HL-60 (cell line): ENCODE measurements around the gene GRM5.

Experiments used
- GABPA ChIP-seq: IDR thresholded peaks from 2 replicates; pipeline ENCODE4 v1.6.1; 2012; ENCODE audit warnings: low read depth
- POLR2AphosphoS5 ChIP-seq: IDR thresholded peaks from 2 replicates; pipeline ENCODE4 v1.6.1; 2012; ENCODE audit warnings: low read depth
- TF ChIP-seq, protein P1 (sequence below): IDR thresholded peaks from one replicate; pipeline ENCODE4 v1.5.1; 2011; ENCODE audit warnings: low read length, control low read depth, inconsistent platforms; ENCODE audit not compliant: insufficient read depth
- TF ChIP-seq, protein P2 (sequence below): IDR thresholded peaks from 2 replicates; pipeline ENCODE4 v1.6.1; 2012; ENCODE audit warnings: low read depth; ENCODE audit not compliant: insufficient replicate concordance

DNA sequence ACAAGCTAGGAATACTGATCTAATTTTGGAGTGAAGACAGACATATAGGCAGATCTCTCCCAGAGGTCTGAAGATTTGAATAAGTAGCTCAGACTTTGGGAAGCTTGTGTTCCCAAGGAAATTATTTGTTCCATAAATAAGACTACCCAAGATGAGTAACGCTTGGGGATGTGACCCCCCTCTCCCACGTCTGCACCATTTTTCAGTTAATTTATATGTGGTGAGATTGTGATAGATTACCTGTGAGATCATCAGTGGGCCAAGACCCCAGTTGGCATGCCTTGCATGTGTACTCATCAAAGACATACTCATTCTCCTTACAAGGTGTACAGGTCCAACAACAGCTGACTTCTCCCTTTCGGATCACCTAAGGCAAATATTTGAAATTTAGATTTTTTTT lies 475.4 kb downstream of the GRM5 start:
- TF ChIP-seq, protein P1, sequence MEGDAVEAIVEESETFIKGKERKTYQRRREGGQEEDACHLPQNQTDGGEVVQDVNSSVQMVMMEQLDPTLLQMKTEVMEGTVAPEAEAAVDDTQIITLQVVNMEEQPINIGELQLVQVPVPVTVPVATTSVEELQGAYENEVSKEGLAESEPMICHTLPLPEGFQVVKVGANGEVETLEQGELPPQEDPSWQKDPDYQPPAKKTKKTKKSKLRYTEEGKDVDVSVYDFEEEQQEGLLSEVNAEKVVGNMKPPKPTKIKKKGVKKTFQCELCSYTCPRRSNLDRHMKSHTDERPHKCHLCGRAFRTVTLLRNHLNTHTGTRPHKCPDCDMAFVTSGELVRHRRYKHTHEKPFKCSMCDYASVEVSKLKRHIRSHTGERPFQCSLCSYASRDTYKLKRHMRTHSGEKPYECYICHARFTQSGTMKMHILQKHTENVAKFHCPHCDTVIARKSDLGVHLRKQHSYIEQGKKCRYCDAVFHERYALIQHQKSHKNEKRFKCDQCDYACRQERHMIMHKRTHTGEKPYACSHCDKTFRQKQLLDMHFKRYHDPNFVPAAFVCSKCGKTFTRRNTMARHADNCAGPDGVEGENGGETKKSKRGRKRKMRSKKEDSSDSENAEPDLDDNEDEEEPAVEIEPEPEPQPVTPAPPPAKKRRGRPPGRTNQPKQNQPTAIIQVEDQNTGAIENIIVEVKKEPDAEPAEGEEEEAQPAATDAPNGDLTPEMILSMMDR, result no peak
- TF ChIP-seq POLR2AphosphoS5 (no peak), GABPA (no peak)
- TF ChIP-seq, protein P2, sequence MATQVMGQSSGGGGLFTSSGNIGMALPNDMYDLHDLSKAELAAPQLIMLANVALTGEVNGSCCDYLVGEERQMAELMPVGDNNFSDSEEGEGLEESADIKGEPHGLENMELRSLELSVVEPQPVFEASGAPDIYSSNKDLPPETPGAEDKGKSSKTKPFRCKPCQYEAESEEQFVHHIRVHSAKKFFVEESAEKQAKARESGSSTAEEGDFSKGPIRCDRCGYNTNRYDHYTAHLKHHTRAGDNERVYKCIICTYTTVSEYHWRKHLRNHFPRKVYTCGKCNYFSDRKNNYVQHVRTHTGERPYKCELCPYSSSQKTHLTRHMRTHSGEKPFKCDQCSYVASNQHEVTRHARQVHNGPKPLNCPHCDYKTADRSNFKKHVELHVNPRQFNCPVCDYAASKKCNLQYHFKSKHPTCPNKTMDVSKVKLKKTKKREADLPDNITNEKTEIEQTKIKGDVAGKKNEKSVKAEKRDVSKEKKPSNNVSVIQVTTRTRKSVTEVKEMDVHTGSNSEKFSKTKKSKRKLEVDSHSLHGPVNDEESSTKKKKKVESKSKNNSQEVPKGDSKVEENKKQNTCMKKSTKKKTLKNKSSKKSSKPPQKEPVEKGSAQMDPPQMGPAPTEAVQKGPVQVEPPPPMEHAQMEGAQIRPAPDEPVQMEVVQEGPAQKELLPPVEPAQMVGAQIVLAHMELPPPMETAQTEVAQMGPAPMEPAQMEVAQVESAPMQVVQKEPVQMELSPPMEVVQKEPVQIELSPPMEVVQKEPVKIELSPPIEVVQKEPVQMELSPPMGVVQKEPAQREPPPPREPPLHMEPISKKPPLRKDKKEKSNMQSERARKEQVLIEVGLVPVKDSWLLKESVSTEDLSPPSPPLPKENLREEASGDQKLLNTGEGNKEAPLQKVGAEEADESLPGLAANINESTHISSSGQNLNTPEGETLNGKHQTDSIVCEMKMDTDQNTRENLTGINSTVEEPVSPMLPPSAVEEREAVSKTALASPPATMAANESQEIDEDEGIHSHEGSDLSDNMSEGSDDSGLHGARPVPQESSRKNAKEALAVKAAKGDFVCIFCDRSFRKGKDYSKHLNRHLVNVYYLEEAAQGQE, result no peak
